Measurements from ENCODE around the gene BARHL2.

The BARHL2 gene

GRCh38 chr1:90721210-90722194, 4.4 kb upstream of the BARHL2 start (continued):
- TF ChIP-seq WT1 (tag by site-specific recombination; IDR thresholded peaks at IDR 0.05): no peak
- no peak for TF ChIP-seq ZNF549 (tag by site-specific recombination; IDR thresholded peaks at IDR 0.05)
- TF ChIP-seq ZNF169 (tag by site-specific recombination; IDR thresholded peaks at IDR 0.05): no peak
- no peak for TF ChIP-seq ZNF184 (tag by site-specific recombination; IDR thresholded peaks at IDR 0.05)
- TF ChIP-seq ZNF214 (tag by site-specific recombination; IDR thresholded peaks at IDR 0.05; ENCODE audit: borderline replicate concordance): no peak
- TF ChIP-seq PRDM2 (tag by site-specific recombination; IDR thresholded peaks at IDR 0.05; ENCODE audit: borderline replicate concordance): no peak
- TF ChIP-seq ZSCAN4 (tag by site-specific recombination; IDR thresholded peaks at IDR 0.05): no peak
- TF ChIP-seq ZNF777 (tag by site-specific recombination; IDR thresholded peaks at IDR 0.05; ENCODE audit: borderline replicate concordance): no peak
- 0 out of 2 replicates have a peak, but pooled peaks have one; percentile 32 for TF ChIP-seq ZNF692 (tag by site-specific recombination; IDR thresholded peaks at IDR 0.05)
- TF ChIP-seq ZNF202 (tag by site-specific recombination; IDR thresholded peaks at IDR 0.05; ENCODE audit: borderline replicate concordance): no peak
- no peak for TF ChIP-seq ZNF747 (tag by site-specific recombination; IDR thresholded peaks at IDR 0.05)
- TF ChIP-seq ATF2 (tag by site-specific recombination; IDR thresholded peaks at IDR 0.05; ENCODE audit: low read depth): no peak; the same call in 1 of the 2 replicates
- TF ChIP-seq ZNF639 (tag by site-specific recombination; IDR thresholded peaks at IDR 0.05): no peak
- no peak for TF ChIP-seq HOXA7 (CRISPR knock-in tag; IDR thresholded peaks at IDR 0.05; ENCODE audit: borderline replicate concordance)
- no peak for TF ChIP-seq ZNF239 (tag by site-specific recombination; IDR thresholded peaks at IDR 0.05)
- no peak for TF ChIP-seq ZNF830 (tag by site-specific recombination; IDR thresholded peaks at IDR 0.05; ENCODE audit: low read depth)
- TF ChIP-seq AEBP2 (tag by site-specific recombination; IDR thresholded peaks at IDR 0.05; ENCODE audit: borderline replicate concordance): no peak
- TF ChIP-seq ZNF501 (tag by site-specific recombination; IDR thresholded peaks at IDR 0.05): no peak; the same call in 1 of the 2 replicates
- no peak for TF ChIP-seq ZNF843 (tag by site-specific recombination; IDR thresholded peaks at IDR 0.05)
- TF ChIP-seq ZNF510 (tag by site-specific recombination; IDR thresholded peaks at IDR 0.05; ENCODE audit: insufficient replicate concordance): no peak
- TF ChIP-seq HIC1 (tag by site-specific recombination; IDR thresholded peaks at IDR 0.05): no peak
- no peak for TF ChIP-seq ZNF157 (tag by site-specific recombination; IDR thresholded peaks at IDR 0.05)

All from HEK293 (cell line).